NT2/D1 (cell line): ENCODE results near the gene SPECC1L.
"Not testable (repeated sequence)": the region's sequence is repeated elsewhere in the genome, so short reads cannot be mapped to it uniquely, and the experiment has no call there.

Source experiments
- DNase-seq: peaks from one replicate; pipeline ENCODE4 v3.0.0-alpha.2; 2011; ENCODE audit warnings: low read depth, low spot score
- H3K27me3 ChIP-seq: 2 replicates; pipeline ENCODE4 v1.6.0; 2011; ENCODE audit warnings: mild to moderate bottlenecking; ENCODE audit not compliant: insufficient read length, insufficient read depth
- H3K36me3 ChIP-seq: 2 replicates; pipeline ENCODE4 v1.6.1; 2011; ENCODE audit warnings: mild to moderate bottlenecking, low read length, mixed read lengths; ENCODE audit not compliant: insufficient read depth, insufficient read length
- H3K4me1 ChIP-seq: 2 replicates; pipeline ENCODE4 v1.5.1; 2011; ENCODE audit not compliant: insufficient read depth, insufficient read length
- H3K4me3 ChIP-seq: 2 replicates; pipeline ENCODE4 v1.5.1; 2011; ENCODE audit warnings: low read depth; ENCODE audit not compliant: insufficient read length
- H3K9ac ChIP-seq: 2 replicates; pipeline ENCODE4 v1.6.0; 2011; ENCODE audit warnings: low read depth; ENCODE audit not compliant: insufficient read length
- H3K9me3 ChIP-seq: 2 replicates; pipeline ENCODE4 v1.5.1; 2011; ENCODE audit warnings: mild to moderate bottlenecking, low read length; ENCODE audit not compliant: insufficient read depth
- SUZ12 ChIP-seq: IDR thresholded peaks from 2 replicates; pipeline ENCODE4 v1.6.1; 2011; ENCODE audit not compliant: insufficient read length, insufficient read depth; ENCODE audit errors: extremely low read depth
- YY1 ChIP-seq: IDR thresholded peaks from 2 replicates; pipeline ENCODE4 v1.6.1; 2011; ENCODE audit not compliant: insufficient read length, insufficient read depth
- ZNF274 ChIP-seq: IDR thresholded peaks from 2 replicates; pipeline ENCODE4 v1.6.1; 2011; ENCODE audit warnings: mild to moderate bottlenecking, low read depth, low read length

SPECC1L gene

GRCh38 chr22:24290459-24290858, 19.8 kb downstream of the SPECC1L start:
- Histone ChIP-seq H3K9ac (no peak overlapping the region), H3K4me1 (no peaks in the 10 kb centered on the region)
- DNase-seq = no peak

DNA sequence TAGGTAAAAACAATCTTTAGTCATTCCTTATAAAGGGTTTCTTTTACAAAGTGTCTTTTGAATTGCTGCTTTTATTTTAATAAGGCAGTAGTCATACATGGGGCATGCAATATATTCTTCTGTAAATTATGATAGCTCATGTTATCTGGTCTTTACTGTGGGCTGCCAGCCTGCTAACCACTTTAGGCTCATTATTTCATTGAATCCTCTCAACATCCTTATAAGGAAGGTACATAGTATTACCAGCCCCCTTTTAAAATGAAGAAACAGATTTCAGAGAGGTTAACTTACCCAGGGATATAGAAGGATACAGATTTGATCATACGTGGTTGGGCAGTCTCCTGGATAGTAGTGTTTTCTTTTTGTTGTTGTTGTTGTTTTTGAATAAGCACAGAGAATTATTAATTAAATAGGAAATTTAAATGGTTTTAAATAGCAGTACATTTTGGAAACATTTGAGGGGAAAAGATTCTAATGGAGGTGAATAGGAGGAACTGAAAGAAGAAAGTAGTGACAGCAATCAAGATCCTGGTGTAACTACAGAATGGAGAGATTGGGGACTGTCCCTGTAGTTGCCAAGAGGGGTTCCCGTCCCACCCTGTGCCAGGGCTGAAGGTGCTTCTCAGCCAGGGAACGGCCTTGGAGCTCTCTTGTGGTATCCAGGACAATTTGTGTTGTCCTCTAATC, 21.0 kb downstream of the SPECC1L start:
- TF ChIP-seq SUZ12 (no peak), YY1 (no peak), ZNF274 (no peak)
- Histone ChIP-seq H3K9ac (no peak overlapping the region), H3K36me3 (peaks cover 3% of the 10 kb centered on the region), H3K9me3 (no peaks in the 10 kb centered on the region), H3K4me1 (no peaks in the 10 kb centered on the region), H3K27me3 (no peaks in the 10 kb centered on the region), H3K4me3 (no peak overlapping the region)
- no peak for DNase-seq

More at GRCh38 chr22:24290459-24290858, 19.8 kb downstream of the SPECC1L start:
- no peak for TF ChIP-seq SUZ12
- no peak for TF ChIP-seq ZNF274
- no peak for TF ChIP-seq YY1
- no peaks in the 10 kb centered on the region for H3K27me3 ChIP-seq
- H3K4me3 ChIP-seq = no peak overlapping the region
- H3K36me3 ChIP-seq = peaks cover 3% of the 10 kb centered on the region
- H3K9me3 ChIP-seq = no peaks in the 10 kb centered on the region

GRCh38 chr22:24292202-24292830, 21.7 kb downstream of the SPECC1L start:
- H3K4me3 ChIP-seq, DNase-seq, H3K4me1 ChIP-seq, H3K9ac ChIP-seq, H3K9me3 ChIP-seq, H3K36me3 ChIP-seq, H3K27me3 ChIP-seq: not testable (repeated sequence)

GRCh38 chr22:24294913-24295312, 24.3 kb downstream of the SPECC1L start:
- H3K36me3 ChIP-seq, H3K9ac ChIP-seq, H3K27me3 ChIP-seq, H3K9me3 ChIP-seq, DNase-seq, H3K4me3 ChIP-seq, H3K4me1 ChIP-seq: not testable (repeated sequence)

DNA sequence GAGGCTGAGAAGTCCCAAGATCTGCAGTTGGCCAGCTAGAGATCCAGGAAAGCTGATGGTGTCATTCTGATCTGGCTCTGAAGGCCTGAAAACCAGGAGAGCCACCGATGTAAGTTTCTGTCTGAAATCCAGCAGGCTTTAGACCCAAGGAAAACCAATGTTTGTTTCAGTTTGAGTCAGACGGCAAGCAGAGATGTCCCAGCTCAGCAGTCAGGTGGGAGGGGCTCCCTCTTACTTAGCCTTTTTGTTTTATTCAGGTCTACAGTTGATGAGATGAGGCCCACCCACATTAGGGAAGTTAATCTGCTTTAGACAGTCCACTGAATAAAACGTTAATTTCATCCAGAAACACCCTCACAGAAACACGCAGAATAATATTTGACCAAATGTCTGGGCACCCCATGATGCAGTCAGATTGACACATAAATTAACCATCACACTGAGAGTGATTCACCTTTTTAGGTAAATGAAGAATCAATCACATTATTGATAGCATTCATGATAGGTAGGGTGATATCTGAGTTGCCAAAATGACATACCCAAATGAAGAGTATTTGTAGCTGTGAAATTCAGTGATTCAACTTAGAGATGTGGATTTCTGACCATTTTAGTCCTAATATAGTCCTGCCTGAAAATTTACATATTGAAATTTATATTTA, 28.0 kb downstream of the SPECC1L start:
- not testable (repeated sequence) for DNase-seq, H3K9me3 ChIP-seq, H3K27me3 ChIP-seq, H3K4me1 ChIP-seq, H3K9ac ChIP-seq, H3K4me3 ChIP-seq
- H3K36me3 ChIP-seq = peaks cover 17% of the 10 kb centered on the region

DNA sequence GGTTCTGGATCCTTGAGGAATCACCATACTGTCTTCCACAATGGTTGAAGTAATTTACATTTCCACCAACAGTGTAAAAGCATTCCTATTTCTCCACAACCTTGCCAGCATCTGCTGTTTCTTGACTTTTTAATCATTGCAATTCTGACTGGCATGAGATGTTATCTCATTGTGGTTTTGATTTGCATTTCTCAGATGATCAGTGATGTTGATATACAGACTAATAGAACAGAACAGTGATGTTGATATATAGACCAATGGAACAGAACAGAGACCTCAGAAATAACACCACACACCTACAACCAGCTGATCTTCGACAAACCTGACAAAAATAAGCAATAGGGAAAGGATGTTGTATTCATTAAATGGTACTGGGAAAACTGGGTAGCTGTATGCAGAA, 29.9 kb downstream of the SPECC1L start:
- not testable (repeated sequence) for H3K4me1 ChIP-seq

DNA sequence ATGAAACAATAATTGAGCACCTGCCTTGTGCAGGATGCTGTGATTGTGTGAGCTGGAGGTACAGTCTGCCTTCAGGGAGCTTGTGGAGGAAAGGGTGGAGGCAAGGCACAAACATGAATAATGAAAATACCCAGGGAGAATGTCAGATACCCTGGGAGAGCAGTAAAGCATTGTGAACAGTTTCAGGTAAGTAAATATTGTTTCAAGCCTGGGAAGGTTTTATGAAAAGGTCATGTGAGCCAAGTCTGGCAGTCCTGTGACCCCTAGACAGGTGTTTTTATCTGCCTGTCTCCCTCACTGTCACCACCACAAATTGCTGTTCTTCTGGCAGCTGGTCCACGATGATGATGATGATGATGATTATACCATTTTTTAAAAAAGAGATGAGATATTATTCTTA, 32.0 kb downstream of the SPECC1L start:
- Histone ChIP-seq H3K4me3 (no peak overlapping the region), H3K36me3 (peaks cover 41% of the 10 kb centered on the region), H3K9me3 (peaks cover 22% of the 10 kb centered on the region), H3K9ac (no peak overlapping the region), H3K27me3 (no peaks in the 10 kb centered on the region), H3K4me1 (no peaks in the 10 kb centered on the region)
- DNase-seq = no peak
- TF ChIP-seq YY1 = no peak
- no peak for TF ChIP-seq SUZ12
- no peak for TF ChIP-seq ZNF274

More for the DNA sequence above, 29.9 kb downstream of the SPECC1L start:
- not testable (repeated sequence) for DNase-seq, H3K27me3 ChIP-seq, H3K9ac ChIP-seq, H3K4me3 ChIP-seq
- Histone ChIP-seq H3K36me3 (peaks cover 33% of the 10 kb centered on the region), H3K9me3 (peaks cover 13% of the 10 kb centered on the region)

DNA sequence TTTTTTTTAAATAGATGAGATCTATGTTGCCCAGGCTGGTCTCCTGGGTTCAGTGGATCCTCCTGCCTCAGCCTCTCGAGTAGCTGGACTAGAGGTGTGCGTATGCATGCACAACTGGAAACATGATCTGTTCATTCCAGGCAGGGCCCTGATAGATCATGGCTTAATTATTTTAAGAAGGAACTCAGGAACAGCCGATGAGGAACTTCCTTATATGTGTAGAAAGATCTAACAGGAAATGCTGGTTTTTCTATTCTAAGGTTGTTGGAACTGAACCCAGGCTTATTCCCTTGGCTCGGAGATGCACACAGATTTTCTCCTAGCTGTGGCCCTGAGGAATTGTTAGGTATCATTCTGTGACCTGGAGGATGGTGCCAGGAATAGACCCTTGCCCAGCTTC, 32.4 kb downstream of the SPECC1L start:
- no peak overlapping the region for H3K9ac ChIP-seq
- H3K9me3 ChIP-seq = peaks cover 22% of the 10 kb centered on the region
- H3K4me3 ChIP-seq = no peak overlapping the region
- no peaks in the 10 kb centered on the region for H3K27me3 ChIP-seq
- DNase-seq = no peak
- no peaks in the 10 kb centered on the region for H3K4me1 ChIP-seq
- TF ChIP-seq SUZ12 (no peak), ZNF274 (no peak), YY1 (no peak)
- H3K36me3 ChIP-seq = peaks cover 42% of the 10 kb centered on the region
